GM18517 (cell line): Measurements from ENCODE around the gene CBLN1.

Source experiments
- ATAC-seq: cut with Tn5 transposase; IDR thresholded peaks from one replicate; pipeline ENCODE4 v1.9.1; 2021; ENCODE audit warnings: mild to moderate bottlenecking, moderate library complexity; ENCODE audit not compliant: unreplicated experiment

Gene CBLN1

DNA sequence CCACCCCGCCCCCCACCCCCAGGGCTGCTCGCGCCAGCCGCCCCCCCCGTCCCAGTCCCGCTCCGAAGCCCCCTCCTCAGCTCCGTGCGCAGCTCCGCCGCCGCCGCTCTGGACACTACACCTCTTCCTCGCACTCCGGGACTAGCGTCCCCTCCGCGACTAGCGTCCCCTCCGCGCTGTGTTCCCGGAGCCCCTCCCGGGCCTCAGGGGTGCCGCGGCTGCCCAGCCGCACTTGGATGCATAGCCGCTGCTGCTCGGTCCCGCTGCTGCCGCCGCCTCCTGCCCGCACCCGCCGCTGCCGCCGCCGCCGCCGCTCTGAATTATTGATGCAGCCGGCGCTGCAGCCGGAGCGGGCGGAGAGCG is at the start of gene CBLN1:
TSS of gene CBLN1 (minus strand) at position 359 of the 363 bp plus-strand sequence. CDS start 373 bp downstream, outside the sequence.
- ATAC-seq = peak; percentile 25

DNA sequence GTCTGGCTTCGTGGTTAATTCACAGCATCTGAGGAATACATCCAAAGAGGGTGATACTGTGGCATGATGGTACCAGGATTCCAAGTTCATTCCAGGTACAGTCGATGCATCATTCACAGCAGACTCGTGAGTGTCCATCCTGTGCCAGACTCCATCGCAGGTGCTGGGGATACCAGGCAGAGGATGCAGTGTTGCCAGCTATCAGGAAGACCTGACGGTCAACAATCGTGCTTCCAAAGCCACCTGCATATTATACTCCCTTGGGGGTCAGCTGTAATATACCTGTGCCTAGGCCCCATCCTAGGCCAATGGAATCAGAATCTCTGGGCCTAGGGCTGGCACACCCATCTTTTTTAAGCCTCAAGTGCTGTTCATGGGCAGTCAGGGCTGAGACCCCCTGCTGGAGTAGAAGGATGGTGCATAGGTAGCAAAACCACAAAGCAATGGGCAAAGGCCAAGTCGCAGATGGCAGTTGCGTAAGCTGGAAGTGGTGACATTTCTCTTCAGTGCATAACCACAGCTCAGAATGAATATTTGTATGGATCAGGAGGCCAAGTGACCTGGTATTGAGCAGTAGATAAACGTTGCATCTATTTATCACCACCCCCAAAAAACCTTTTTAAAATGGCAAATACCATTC is 49.0 kb upstream of the CBLN1 start:
- no peak for ATAC-seq

DNA sequence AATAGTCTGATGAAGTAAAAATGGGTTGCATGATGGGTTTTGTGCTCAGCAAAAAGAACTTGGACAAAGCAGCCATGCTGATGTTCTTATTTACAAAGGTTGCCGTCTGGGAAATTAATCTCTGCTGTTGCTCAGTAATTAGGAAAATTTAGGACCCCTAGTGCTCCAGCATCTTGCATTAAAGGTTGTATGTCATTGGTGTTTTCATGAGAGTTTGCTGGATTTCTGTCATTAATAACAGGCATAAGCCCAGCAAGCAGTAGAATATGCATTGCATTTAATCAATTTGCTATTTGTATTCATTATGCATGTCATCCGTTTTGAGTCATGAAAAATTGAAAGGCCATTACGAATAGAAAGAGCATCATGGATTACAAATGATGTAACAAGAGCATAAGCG is 46.7 kb upstream of the CBLN1 start:
- ATAC-seq = no peak

- no peak for ATAC-seq
Observed at GRCh38 chr16:49327466-49327865, 45.8 kb upstream of the CBLN1 start.

- ATAC-seq = no peak
Observed at GRCh38 chr16:49324703-49325102, 43.1 kb upstream of the CBLN1 start.

GRCh38 chr16:49315602-49316001 is 34.0 kb upstream of the CBLN1 start:
- ATAC-seq = no peak

- ATAC-seq = no peak
Observed at GRCh38 chr16:49312389-49312985, 30.8 kb upstream of the CBLN1 start.

DNA sequence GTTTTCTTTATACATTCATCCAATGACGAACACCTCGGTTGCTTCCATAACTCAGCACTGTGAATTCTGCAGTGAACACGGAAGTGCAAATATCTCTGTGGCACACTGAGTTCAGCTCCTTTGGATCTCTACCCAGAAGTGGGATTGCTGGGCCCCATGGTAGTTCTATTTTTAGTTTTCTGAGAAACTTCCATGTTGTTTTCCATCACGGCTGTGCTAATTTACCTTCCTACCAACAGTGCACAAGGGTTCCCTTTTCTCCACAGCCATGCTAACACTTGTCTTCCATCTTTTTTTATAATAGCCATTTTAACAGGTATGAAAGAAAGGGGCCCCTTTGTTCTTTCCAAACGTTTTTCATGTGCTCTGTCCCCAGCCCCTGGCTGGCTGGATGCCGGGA is 30.2 kb upstream of the CBLN1 start:
- no peak for ATAC-seq

GRCh38 chr16:49307176-49307575 is 25.5 kb upstream of the CBLN1 start:
- ATAC-seq = no peak

DNA sequence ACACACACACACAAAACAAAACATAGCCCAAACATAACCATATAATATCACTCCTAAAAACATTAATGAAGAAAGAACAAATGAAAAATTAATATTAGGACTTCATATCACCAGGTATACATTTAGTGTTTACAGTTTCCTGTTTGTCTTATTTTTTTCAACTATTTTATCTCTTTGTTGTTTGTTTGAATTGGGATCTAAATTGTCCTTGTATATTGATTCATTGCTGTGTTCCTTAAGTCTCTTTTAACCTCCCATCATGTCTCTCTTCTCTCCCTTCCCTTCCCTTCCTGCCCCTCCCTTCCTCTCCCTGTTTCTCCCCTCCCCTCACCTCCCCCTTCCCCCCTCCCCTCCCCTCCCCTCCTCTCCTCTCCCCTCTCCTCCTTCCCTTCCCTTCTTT is 23.8 kb upstream of the CBLN1 start:
- no peak for ATAC-seq

DNA sequence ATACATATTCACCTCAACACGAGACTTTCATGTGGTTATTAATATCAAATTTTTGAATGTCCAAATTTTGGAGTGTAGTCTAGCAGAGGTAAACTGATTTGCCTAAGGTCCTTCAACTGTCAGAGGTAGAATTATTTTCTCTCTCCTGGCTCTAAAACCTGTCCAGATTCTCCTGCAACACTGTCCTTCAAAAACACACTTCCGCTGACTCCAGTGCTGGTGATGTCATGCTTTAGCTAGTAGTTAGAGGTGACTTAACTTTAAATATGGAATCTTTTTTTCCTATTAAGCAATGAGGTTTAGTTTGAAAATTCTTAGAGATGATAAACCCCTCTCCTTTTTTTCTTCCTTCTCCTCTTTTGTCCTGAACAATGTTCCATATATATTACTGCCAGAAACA is 10.8 kb upstream of the CBLN1 start:
- ATAC-seq = no peak

GRCh38 chr16:49287572-49287971 is 5.9 kb upstream of the CBLN1 start:
- ATAC-seq = no peak

GRCh38 chr16:49284962-49285361 is 3.3 kb upstream of the CBLN1 start:
- ATAC-seq = no peak

- ATAC-seq = no peak
Observed at GRCh38 chr16:49283376-49284049, 1.9 kb upstream of the CBLN1 start.

DNA sequence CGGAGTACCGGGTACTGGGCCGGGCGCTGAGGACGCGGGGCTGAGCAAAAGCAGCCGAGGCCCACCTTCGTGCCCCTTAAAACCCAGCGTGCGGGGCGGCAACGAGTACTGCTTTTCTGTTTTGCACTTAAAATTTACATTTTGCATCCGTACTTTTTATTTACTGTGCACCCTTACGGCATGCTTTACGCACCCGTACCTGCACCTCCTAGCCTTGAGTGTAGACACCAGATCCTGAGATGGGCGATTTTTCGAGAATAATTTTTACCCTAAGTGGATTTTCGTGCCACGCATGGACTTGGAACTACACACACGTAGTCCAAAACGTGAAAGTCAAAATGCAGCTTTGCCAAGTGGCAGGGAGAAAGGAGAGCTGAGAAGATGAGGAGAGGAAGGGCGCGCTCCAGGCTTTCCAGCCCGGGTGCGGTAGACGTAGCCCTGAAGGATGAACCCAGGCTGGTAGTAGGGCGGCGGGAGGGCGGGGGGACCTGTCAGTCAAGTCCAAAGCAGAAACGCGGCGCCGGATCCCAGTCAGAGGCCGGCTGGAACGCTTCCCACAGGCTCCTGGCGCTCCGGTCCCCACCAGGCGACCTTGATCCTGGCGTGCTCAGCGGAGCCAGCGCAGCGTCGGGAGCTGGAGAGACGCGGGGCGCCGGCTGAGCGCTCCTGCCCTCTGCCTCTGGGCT is 1.2 kb upstream of the CBLN1 start:
- ATAC-seq = no peak

DNA sequence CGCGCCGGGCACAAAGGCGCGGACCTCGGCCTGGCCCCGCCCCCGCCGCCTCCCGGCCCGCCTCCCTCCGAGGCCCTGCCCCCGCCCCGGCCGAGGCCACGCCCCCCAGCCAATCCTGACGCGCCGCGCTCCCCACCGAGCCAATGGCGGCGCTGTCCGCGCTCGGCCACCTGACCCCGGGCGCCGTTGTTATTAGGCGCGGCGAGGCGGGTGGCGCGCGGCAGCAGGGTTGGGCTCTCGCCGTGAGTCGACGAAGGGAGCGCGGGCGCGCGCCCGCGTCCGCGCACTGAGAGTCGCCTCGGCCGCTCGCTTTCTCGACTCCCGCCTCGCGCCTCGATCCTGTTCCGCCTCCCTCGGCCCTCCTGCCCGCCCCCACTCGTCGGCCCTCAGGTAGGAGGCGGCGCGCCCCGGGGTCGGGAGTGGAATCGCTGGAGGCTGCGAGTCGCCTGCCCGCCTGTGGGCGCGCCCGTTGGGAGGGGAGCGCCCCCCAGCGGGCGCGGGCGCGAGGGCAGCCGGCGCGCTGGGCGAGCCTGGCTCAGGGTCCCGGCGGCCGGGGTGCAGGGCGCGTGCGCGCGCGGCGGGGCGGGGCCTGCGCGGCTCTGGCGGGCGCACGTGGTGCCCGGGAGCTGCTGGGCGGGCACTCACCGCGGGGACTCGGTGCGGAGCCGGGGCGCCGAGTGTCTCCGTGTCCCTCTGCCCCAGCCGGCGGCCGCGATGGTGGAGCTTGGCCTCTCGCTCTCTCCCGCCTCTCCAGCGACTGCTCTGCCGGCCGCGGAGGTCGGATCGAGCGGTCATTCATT is 405 bp upstream of the CBLN1 start:
- ATAC-seq = peak; percentile 60

DNA sequence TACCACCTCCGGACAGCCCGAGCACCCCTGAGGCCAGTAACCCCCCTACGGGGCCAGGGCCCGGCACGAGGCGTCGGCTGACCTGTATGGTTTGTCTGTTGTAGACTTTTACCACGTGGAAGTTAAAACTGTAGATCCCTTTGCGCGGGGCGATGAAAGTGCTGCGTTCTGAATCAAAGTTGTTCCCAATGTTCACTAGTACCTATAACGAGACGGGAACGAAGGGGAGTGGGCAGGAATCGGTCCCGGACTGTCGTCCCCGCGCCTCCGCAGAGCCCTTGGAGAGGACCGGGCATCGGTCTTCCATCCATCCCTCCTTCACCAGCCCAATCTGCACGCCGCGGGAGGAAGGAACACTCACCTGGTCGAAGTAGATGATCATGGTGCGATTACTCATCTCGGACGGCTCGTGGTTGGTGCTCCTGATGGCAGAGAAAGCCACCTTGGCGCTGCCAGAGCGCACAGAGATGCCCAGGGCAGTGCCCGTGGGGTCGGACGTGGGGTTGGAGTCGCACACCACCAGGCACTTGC is 732 bp downstream of the CBLN1 start:
- no peak for ATAC-seq

DNA sequence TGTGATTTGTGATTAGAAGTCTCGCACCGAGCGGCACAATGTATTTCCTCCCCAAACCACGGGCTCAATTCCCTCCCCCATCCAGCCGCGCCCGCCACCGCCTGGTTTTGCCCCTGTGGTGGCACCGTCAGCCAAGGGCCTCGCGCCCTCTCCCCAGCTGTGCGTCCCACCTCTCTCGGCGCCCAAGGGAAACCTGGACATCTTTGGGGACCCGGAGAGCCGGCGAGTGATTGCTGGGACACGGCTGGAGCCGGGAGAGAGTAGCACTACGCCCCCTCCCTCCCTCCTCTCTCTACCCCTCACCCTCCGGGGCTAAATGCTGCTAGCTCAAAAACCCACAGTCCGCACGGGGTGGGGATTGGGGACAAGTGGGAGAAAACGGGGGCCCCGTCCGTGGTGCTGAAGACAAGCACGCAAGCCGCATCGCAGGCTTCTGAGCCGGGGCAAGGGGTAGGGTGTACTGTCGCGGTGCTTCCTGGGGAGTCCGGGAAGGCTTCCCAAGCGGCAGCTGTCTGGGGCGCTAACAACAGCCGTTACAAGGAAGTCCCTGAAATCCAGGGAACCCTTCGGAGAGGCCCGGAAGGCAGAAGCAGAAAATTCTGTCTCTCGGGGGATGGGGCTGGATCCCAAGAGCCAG is 1.4 kb downstream of the CBLN1 start:
- no peak for ATAC-seq

- no peak for ATAC-seq
Observed at GRCh38 chr16:49278944-49279725, 2.5 kb downstream of the CBLN1 start.

- no peak for ATAC-seq
Observed at GRCh38 chr16:49278567-49278827, 3.1 kb downstream of the CBLN1 start.
